ENCODE results near the gene SHB. TPM values are rescaled to one million over a fixed set of nuclear protein-coding genes. Genes with fewer than 3 reads are reported as not detected.

The SHB gene
- total and polyA plus RNA-seq, 2 of the 13 experiments (the other 11 are each of a cell fraction or from before 2014, with no cell fraction given), result 19.4 to 20.7 TPM

- TF ChIP-seq SNAI1 (CRISPR knock-in tag; IDR thresholded peaks at IDR 0.05; ENCODE audit: borderline replicate concordance), result no peak
- no peak for TF ChIP-seq ZNF280B (CRISPR knock-in tag; IDR thresholded peaks at IDR 0.05; ENCODE audit: borderline replicate concordance)
- no peak for TF ChIP-seq ZNF598 (CRISPR knock-in tag; IDR thresholded peaks at IDR 0.05; ENCODE audit: borderline replicate concordance)
- TF ChIP-seq LRRFIP1 (CRISPR knock-in tag; conservative IDR thresholded peaks at IDR 0.05), result no peak
- DNase-seq (ENCODE audit: low spot score), result no peak
- WGBS (ENCODE audit: low lambda C conversion rate), result 20% methylated on average over 5 of the region's 8 CpGs
- intact Hi-C loops (cut with micrococcal nuclease; ENCODE audit: unreplicated experiment) (no loop called here), in situ Hi-C loops (cut with HindIII; ENCODE audit: extremely low pct_ligation_motif_present, low pct_unique_long_range_greater_than_20kb) (no loop called here)
- Histone ChIP-seq H3K9ac (ENCODE audit: insufficient read depth, low read depth, low read length) (no peak overlapping the region), H3K4me1 (ENCODE audit: insufficient read depth, low read length) (no peaks in the 10 kb centered on the region), H3K79me2 (ENCODE audit: insufficient read depth, low read length) (no peaks in the 10 kb centered on the region), H3K4me3 (replicated peaks in 1 of 3; ENCODE audit: insufficient read depth in 1 of 3, low read depth in 2 of 3, low read length in 3 of 3) (no peak overlapping the region), H3K27me3 (ENCODE audit: control insufficient read depth in 1 of 2, insufficient read depth in 2 of 2, low read length in 2 of 2) (peaks cover 0 to 15% of the 10 kb centered on the region in 2 experiments; a peak in 3 of 5 replicates), H4K20me1 (ENCODE audit: insufficient read depth, low read length) (no peaks in the 10 kb centered on the region), H3K27ac (ENCODE audit: extremely low read length, insufficient read depth, low read length) (no peak overlapping the region), H3K36me3 (replicated peaks in 1 of 2; ENCODE audit: control insufficient read depth in 1 of 2, insufficient read depth in 2 of 2, low read length in 2 of 2) (no peaks in the 10 kb centered on the region), H3K9me3 (ENCODE audit: low read length) (no peaks in the 10 kb centered on the region), H3K4me2 (ENCODE audit: low read depth, low read length) (no peak overlapping the region), H2AFZ (ENCODE audit: low read length) (no peak overlapping the region)
- no TSS peak for BruUV-seq (replicated peaks)
- ChIA-PET POLR2A (interaction anchor here (1.0 kb wide), 1 partner anchor 9 kb away, joined by 3 read pairs; no protein-coding TSS in a partner anchor), CTCF (ENCODE audit: low intra/inter-chr PET ratio, low total read pairs) (no interaction called here)
- ATAC-seq, result no peak
- no peak for FAIRE-seq
Measured at GRCh38 chr9:38107811-38108304, 38.8 kb upstream of the SHB start.

Data from HepG2 (cell line).